Kidney (tissue), 14 donors: ENCODE measurements around the gene GGA2. TPM values are rescaled to one million over a fixed set of nuclear protein-coding genes. Genes with fewer than 3 reads are reported as not detected.

Experiments
- DNase-seq, 5 donors: peaks; one replicate each; pipeline ENCODE4 v3.0.0-alpha.2; 2013 to 2020
- FAIRE-seq: peaks from 2 replicates; lab custom pipeline; 2012; peaks lifted over from hg19 to GRCh38; lab: Jason Lieb, UNC
- H3K27ac ChIP-seq, 2 donors: one replicate each; pipeline ENCODE4 v1.7.0; 2013; ENCODE audit warnings: low read depth in 2 of 2, low read length in 2 of 2, inconsistent platforms in 1 of 2
- H3K27me3 ChIP-seq: one replicate; pipeline ENCODE4 v1.7.1; 2013; ENCODE audit warnings: low read length, inconsistent platforms; ENCODE audit not compliant: control insufficient read depth, insufficient read depth
- H3K36me3 ChIP-seq, 3 donors: one replicate each; pipeline versions ENCODE4 v1.7.0 to v1.7.1; 2013; ENCODE audit warnings: low read length in 3 of 3, control low read depth in 1 of 3, inconsistent platforms in 1 of 3; ENCODE audit not compliant: insufficient read depth in 3 of 3, control insufficient read depth in 2 of 3
- H3K4me1 ChIP-seq, 3 donors: one replicate each; pipeline versions ENCODE4 v1.7.0 to v1.7.1; 2013; ENCODE audit warnings: low read length in 3 of 3, inconsistent platforms in 1 of 3, low read depth in 1 of 3; ENCODE audit not compliant: control insufficient read depth in 2 of 3, insufficient read depth in 2 of 3
- H3K4me3 ChIP-seq, 3 donors: one replicate each; pipeline versions ENCODE4 v1.7.0 to v1.8.1; 2013; ENCODE audit warnings: low read length in 3 of 3, control low read depth in 1 of 3, inconsistent platforms in 1 of 3
- H3K9ac ChIP-seq, 3 donors: one replicate each; pipeline versions ENCODE4 v1.7.0 to v1.7.1; 2013; ENCODE audit warnings: low read length in 3 of 3, control low read depth in 1 of 3, inconsistent platforms in 1 of 3
- H3K9me3 ChIP-seq, 3 donors: one replicate each; pipeline versions ENCODE4 v1.7.0 to v1.7.1; 2013; ENCODE audit warnings: low read length in 3 of 3, control low read depth in 1 of 3, inconsistent platforms in 1 of 3; ENCODE audit not compliant: control insufficient read depth in 2 of 3, insufficient read depth in 1 of 3
- intact Hi-C: fragments of 100-400 bp; cut with DNase I; formaldehyde crosslinking; loops from one replicate; pipeline ENCODE4 v1.11.1; 2022
- polyA plus RNA-seq: library from polyadenylated mRNA; stranded (reverse); fragments of 350-450 nt; fragmentation: Illumina TruSeq; extraction: RNeasy Lipid Tissue Mini Kit (QIAGEN cat#74804); gene quantifications from one replicate; pipeline ENCODE4 v1.2.3, GENCODE V29; 2014; ENCODE audit warnings: low read depth, low replicate concordance; ENCODE audit not compliant: insufficient read depth
- total RNA-seq: library from RNA; stranded (reverse); fragmentation: NEBNext Ultra II Directional; extraction: Animal tissue kit (Norgen Biotek cat#: 25700); gene quantifications from one replicate; pipeline ENCODE4 v1.2.1, GENCODE V29; 2021
- TF ChIP-seq, protein P1 (sequence below): IDR thresholded peaks from 3 replicates; pipeline ENCODE4 v1.5.1; 2012; ENCODE audit warnings: mild to moderate bottlenecking, moderate library complexity, borderline replicate concordance; ENCODE audit not compliant: insufficient read depth; ENCODE audit errors: extremely low read depth
- donor health status: control.
- donor health status: control.
- donor health status: control.
- donor health status: control.
- donor health status: control.
- donor health status: DM: yes; HTN: yes; CAD: no.
- donor health status: Normal renal cell carcinoma (clear cell type).

Gene GGA2
- total and polyA plus RNA-seq, 2 donors from 2014 or later, result 43.5 to 79.9 TPM

- intact Hi-C loops, result no loop called here
- Histone ChIP-seq H3K27ac (no peak overlapping the region), H3K36me3 (peaks cover 4 to 34% (median 18%) of the 10 kb centered on the region in 3 donors), H3K4me1 (no peaks in the 10 kb centered on the region), H3K9ac (no peak overlapping the region), H3K9me3 (no peaks in the 10 kb centered on the region), H3K27me3 (no peaks in the 10 kb centered on the region), H3K4me3 (no peak overlapping the region)
- FAIRE-seq (no peak), DNase-seq (peak in 1 of 5 donors; percentile 57)
- TF ChIP-seq, protein P1, sequence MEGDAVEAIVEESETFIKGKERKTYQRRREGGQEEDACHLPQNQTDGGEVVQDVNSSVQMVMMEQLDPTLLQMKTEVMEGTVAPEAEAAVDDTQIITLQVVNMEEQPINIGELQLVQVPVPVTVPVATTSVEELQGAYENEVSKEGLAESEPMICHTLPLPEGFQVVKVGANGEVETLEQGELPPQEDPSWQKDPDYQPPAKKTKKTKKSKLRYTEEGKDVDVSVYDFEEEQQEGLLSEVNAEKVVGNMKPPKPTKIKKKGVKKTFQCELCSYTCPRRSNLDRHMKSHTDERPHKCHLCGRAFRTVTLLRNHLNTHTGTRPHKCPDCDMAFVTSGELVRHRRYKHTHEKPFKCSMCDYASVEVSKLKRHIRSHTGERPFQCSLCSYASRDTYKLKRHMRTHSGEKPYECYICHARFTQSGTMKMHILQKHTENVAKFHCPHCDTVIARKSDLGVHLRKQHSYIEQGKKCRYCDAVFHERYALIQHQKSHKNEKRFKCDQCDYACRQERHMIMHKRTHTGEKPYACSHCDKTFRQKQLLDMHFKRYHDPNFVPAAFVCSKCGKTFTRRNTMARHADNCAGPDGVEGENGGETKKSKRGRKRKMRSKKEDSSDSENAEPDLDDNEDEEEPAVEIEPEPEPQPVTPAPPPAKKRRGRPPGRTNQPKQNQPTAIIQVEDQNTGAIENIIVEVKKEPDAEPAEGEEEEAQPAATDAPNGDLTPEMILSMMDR, result no peak
Measured at GRCh38 chr16:23534868-23535860, 24.9 kb upstream of the GGA2 start.

- Histone ChIP-seq H3K9ac (no peak overlapping the region), H3K36me3 (peaks cover 9 to 35% (median 23%) of the 10 kb centered on the region in 3 donors), H3K9me3 (no peaks in the 10 kb centered on the region), H3K27me3 (no peaks in the 10 kb centered on the region), H3K4me1 (peaks cover 0 to 15% (median 7%) of the 10 kb centered on the region in 3 donors), H3K27ac (no peak overlapping the region), H3K4me3 (no peak overlapping the region)
- intact Hi-C loops, result no loop called here
- TF ChIP-seq, protein P1, result no peak
- DNase-seq, result peak in 1 of 5 donors; percentile 4
- no peak for FAIRE-seq
Measured at GRCh38 chr16:23532448-23532847, 22.2 kb upstream of the GGA2 start.

- no peak overlapping the region for H3K9ac ChIP-seq
- H3K4me1 ChIP-seq, result peaks cover 0 to 15% (median 7%) of the 10 kb centered on the region in 3 donors
- DNase-seq, result no peak
- no peak for FAIRE-seq
- no peaks in the 10 kb centered on the region for H3K27me3 ChIP-seq
- H3K27ac ChIP-seq, result no peak overlapping the region
- peaks cover 10 to 37% (median 23%) of the 10 kb centered on the region in 3 donors for H3K36me3 ChIP-seq
- TF ChIP-seq, protein P1, result no peak
- H3K9me3 ChIP-seq, result no peaks in the 10 kb centered on the region
- H3K4me3 ChIP-seq, result no peak overlapping the region
- intact Hi-C loops, result no loop called here
Measured at GRCh38 chr16:23530062-23530461, 19.8 kb upstream of the GGA2 start.
